ENCODE data around the gene VWF.
A peak's percentile ranks its signal among the peaks of the same experiment; 100 is the strongest.

The VWF gene

GRCh38 chr12:6059860-6060565 lies 64.5 kb downstream of the VWF start:
- ChIA-PET POLR2A (no interaction called here), CTCF (no interaction called here)
- DNase-seq (ENCODE audit: extremely low spot score) = no peak
- TF ChIP-seq HDGF (IDR thresholded peaks at IDR 0.05; ENCODE audit: borderline replicate concordance) (no peak), FOXM1 (IDR thresholded peaks at IDR 0.05; ENCODE audit: borderline replicate concordance) (no peak), BHLHE40 (IDR thresholded peaks at IDR 0.05; ENCODE audit: borderline replicate concordance) (no peak), TARDBP (IDR thresholded peaks at IDR 0.05) (no peak), L3MBTL2 (conservative IDR thresholded peaks at IDR 0.05) (no peak), ARNT (IDR thresholded peaks at IDR 0.05) (no peak), SUZ12 (IDR thresholded peaks at IDR 0.05) (no peak), ELF4 (IDR thresholded peaks at IDR 0.05) (no peak), LEF1 (IDR thresholded peaks at IDR 0.05; ENCODE audit: borderline replicate concordance) (no peak)

GRCh38 chr12:6059221-6059620 lies 65.2 kb downstream of the VWF start:
- DNase-seq (ENCODE audit: extremely low spot score) = no peak
- no peak for TF ChIP-seq SUZ12 (IDR thresholded peaks at IDR 0.05)
- ChIA-PET CTCF (interaction anchor here (0.6 to 1.1 kb wide), 2 partner anchors 179 to 225 kb away, joined by 3 read pairs; no protein-coding TSS in a partner anchor), POLR2A (no interaction called here)

- DNase-seq (ENCODE audit: extremely low spot score) = no peak
- TF ChIP-seq LEF1 (IDR thresholded peaks at IDR 0.05; ENCODE audit: borderline replicate concordance) (no peak), TARDBP (IDR thresholded peaks at IDR 0.05) (no peak), HDGF (IDR thresholded peaks at IDR 0.05; ENCODE audit: borderline replicate concordance) (no peak), PKNOX1 (IDR thresholded peaks at IDR 0.05) (no peak), ELF4 (IDR thresholded peaks at IDR 0.05) (no peak), CTBP1 (IDR thresholded peaks at IDR 0.05; ENCODE audit: borderline replicate concordance) (no peak), ZNF384 (IDR thresholded peaks at IDR 0.05) (no peak), FOXK2 (IDR thresholded peaks at IDR 0.05) (no peak), NFRKB (IDR thresholded peaks at IDR 0.05) (no peak)
- CTCF ChIA-PET = interaction anchor here (1.1 kb wide), 1 partner anchor 226 kb away, joined by 3 read pairs; no protein-coding TSS in a partner anchor
- POLR2A ChIA-PET = no interaction called here
These were observed 65.8 kb downstream of the VWF start for GRCh38 chr12:6058481-6059161.

GRCh38 chr12:6057700-6058099 lies 66.8 kb downstream of the VWF start:
- POLR2A ChIA-PET = no interaction called here
- no peak for DNase-seq (ENCODE audit: extremely low spot score)
- CTCF ChIA-PET = no interaction called here
- TF ChIP-seq SUZ12 (IDR thresholded peaks at IDR 0.05) = no peak
- TF ChIP-seq FOXA1 (IDR thresholded peaks at IDR 0.05) = no peak
- TF ChIP-seq FOXK2 (IDR thresholded peaks at IDR 0.05) = no peak
- no peak for TF ChIP-seq BHLHE40 (IDR thresholded peaks at IDR 0.05; ENCODE audit: borderline replicate concordance)

- TF ChIP-seq ARNT (IDR thresholded peaks at IDR 0.05) = no peak
- no peak for TF ChIP-seq FOXM1 (IDR thresholded peaks at IDR 0.05; ENCODE audit: borderline replicate concordance)
- TF ChIP-seq CTBP1 (IDR thresholded peaks at IDR 0.05; ENCODE audit: borderline replicate concordance) = no peak
- no peak for TF ChIP-seq NFRKB (IDR thresholded peaks at IDR 0.05)
- DNase-seq (ENCODE audit: extremely low spot score) = peak; percentile 48
- ChIA-PET CTCF (interaction anchor here (0.6 kb wide), 1 partner anchor 68 kb away, joined by 4 read pairs; no protein-coding TSS in a partner anchor), POLR2A (no interaction called here)
These were observed 67.8 kb downstream of the VWF start for GRCh38 chr12:6056406-6057240.

- TF ChIP-seq FOXM1 (IDR thresholded peaks at IDR 0.05; ENCODE audit: borderline replicate concordance) = no peak
- TF ChIP-seq ZNF384 (IDR thresholded peaks at IDR 0.05) = no peak
- no peak for TF ChIP-seq SUZ12 (IDR thresholded peaks at IDR 0.05)
- no peak for TF ChIP-seq BHLHE40 (IDR thresholded peaks at IDR 0.05; ENCODE audit: borderline replicate concordance)
- no peak for TF ChIP-seq PKNOX1 (IDR thresholded peaks at IDR 0.05)
- TF ChIP-seq CTBP1 (IDR thresholded peaks at IDR 0.05; ENCODE audit: borderline replicate concordance) = no peak
- no peak for TF ChIP-seq LEF1 (IDR thresholded peaks at IDR 0.05; ENCODE audit: borderline replicate concordance)
- TF ChIP-seq FOXK2 (IDR thresholded peaks at IDR 0.05) = no peak
- DNase-seq (ENCODE audit: extremely low spot score) = no peak
- POLR2A ChIA-PET = no interaction called here
- CTCF ChIA-PET = no interaction called here
These were observed 70.9 kb downstream of the VWF start for GRCh38 chr12:6053541-6053940.

GRCh38 chr12:6052940-6053329 lies 71.5 kb downstream of the VWF start:
- POLR2A ChIA-PET = no interaction called here
- CTCF ChIA-PET = no interaction called here
- no peak for DNase-seq (ENCODE audit: extremely low spot score)
- TF ChIP-seq ARNT (IDR thresholded peaks at IDR 0.05) (no peak), PKNOX1 (IDR thresholded peaks at IDR 0.05) (no peak), TARDBP (IDR thresholded peaks at IDR 0.05) (no peak), L3MBTL2 (conservative IDR thresholded peaks at IDR 0.05) (no peak), FOXK2 (IDR thresholded peaks at IDR 0.05) (no peak), LEF1 (IDR thresholded peaks at IDR 0.05; ENCODE audit: borderline replicate concordance) (no peak)

Data from HEK293T (cell line).